Raji (cell line): Measurements from ENCODE around the gene TRAP1.

Source experiments
- POLR2A ChIP-seq: IDR thresholded peaks from 2 replicates; pipeline ENCODE4 v1.6.1; 2011; ENCODE audit warnings: low read depth, low read length, control low read depth; ENCODE audit not compliant: insufficient read depth

The TRAP1 gene

GRCh38 chr16:3696425-3697218 is 20.7 kb downstream of the TRAP1 start:
- no peak for TF ChIP-seq POLR2A

GRCh38 chr16:3695610-3696369 is 21.5 kb downstream of the TRAP1 start:
- TF ChIP-seq POLR2A = no peak

GRCh38 chr16:3694051-3694450 is 23.3 kb downstream of the TRAP1 start:
- no peak for TF ChIP-seq POLR2A

GRCh38 chr16:3691761-3692160 is 25.6 kb downstream of the TRAP1 start:
- TF ChIP-seq POLR2A = no peak

DNA sequence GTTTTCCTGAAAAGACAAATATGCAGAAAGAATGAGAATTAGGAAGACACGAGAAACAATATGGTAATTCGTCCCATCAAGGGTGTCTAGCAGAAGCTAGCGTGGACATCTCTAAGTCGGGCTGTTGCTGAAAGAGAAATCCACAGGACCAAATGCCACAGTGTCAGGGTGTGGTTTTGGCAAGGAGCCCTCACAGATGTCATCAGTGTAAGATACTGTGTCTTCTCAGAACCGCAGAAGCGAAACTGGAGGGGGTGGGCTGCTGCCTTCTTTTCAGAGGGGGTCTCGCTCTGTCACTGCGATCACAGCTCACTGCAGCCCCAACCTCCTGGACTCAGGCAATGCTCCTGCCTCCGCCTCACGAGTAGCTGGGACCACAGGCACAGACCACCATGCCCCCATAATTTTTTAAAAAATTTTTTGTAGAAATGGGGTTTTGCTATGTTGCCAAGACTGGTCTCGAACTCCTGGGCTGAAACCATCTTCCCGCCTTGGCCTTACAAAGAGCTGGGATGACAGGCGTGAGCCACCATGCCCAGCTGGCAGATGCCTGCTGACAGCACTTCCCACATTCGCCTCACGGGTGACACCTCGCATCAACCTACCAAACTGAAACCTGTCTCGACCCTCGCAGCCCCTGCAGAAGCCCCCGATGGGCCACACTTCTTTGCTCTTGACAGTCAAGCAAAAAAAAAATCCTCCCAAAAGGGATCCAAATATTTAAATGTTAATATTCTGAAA is 26.2 kb downstream of the TRAP1 start:
- no peak for TF ChIP-seq POLR2A

- TF ChIP-seq POLR2A = no peak
These were observed 26.8 kb downstream of the TRAP1 start for GRCh38 chr16:3690470-3690928.

DNA sequence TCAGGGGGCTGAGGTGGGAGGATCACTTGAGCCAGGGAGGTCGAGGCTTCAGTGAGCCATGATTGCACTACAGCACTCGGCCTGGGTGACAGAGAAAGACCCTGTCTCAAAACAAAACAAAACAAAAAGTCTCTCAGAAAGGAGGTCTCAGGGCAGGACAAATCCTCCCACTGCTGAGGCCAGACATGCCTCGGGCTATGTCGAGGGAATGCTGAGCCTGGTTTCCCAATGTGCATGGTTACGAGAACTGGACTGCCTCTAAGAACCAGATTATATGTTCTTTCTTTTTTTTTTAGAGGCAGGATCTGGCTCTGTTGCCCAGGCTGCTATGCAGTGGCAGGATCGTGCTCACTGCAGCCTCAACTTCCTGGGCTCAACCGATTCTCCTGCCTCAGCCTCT is 27.6 kb downstream of the TRAP1 start:
- no peak for TF ChIP-seq POLR2A

DNA sequence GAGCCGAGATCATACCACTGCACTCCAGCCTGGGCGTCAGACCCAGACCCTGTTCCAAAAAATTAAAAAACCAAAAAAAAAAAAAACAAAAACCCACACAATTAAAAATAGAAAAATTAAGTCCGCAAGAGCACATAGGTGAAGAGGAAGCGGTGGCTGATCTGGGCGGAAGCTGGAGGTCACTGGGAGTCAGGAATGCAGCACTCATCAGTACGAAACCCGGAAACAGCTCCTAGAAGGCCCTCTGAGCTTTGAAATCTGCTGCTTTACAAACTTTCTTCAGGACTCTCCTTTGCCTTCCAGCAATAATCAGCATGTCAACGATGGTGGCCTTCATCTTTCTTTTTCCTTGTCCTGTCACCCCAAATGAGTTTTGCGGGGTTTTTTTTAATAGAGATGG is 29.5 kb downstream of the TRAP1 start:
- no peak for TF ChIP-seq POLR2A

DNA sequence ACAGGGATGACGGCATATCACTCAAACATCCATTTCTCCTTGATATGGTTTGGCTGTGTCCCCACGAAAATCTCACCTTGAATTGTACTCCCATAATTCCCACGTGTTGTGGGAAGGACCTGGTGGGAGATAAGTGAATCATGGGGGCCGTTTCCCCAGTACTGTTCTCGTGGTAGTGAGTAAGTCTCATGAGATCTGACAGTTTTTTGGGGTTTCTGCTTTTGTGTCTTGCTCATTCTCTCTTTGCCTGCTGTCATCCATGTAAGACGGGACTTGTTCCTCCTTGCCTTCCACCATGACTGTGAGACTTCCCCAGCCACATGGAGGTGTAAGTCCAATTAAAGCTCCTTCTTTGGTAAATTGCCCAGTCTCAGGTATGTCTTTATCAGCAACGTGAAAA is 30.3 kb downstream of the TRAP1 start:
- no peak for TF ChIP-seq POLR2A

- no peak for TF ChIP-seq POLR2A
These were observed 36.1 kb downstream of the TRAP1 start for GRCh38 chr16:3681206-3681605.

DNA sequence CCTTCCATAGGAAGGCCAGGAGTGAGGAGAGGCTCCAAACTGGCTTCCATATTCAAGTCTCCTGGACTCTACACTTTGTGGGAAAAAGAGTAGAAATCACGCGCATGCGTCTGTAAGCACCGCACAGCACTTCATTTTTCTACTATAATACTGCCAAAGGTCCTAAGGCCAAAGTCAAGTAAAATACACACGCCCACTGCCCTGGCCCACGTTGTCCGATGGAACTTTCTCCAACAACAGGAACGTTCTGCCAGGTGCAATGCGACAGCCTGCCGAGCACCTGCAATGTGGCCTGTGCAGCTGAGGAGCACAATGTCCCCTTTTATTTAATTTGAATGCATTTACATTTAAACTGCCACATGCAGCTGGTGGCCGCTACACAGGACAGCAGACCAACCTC is 39.3 kb downstream of the TRAP1 start:
- no peak for TF ChIP-seq POLR2A

GRCh38 chr16:3675601-3676130 is 41.7 kb downstream of the TRAP1 start:
- no peak for TF ChIP-seq POLR2A

DNA sequence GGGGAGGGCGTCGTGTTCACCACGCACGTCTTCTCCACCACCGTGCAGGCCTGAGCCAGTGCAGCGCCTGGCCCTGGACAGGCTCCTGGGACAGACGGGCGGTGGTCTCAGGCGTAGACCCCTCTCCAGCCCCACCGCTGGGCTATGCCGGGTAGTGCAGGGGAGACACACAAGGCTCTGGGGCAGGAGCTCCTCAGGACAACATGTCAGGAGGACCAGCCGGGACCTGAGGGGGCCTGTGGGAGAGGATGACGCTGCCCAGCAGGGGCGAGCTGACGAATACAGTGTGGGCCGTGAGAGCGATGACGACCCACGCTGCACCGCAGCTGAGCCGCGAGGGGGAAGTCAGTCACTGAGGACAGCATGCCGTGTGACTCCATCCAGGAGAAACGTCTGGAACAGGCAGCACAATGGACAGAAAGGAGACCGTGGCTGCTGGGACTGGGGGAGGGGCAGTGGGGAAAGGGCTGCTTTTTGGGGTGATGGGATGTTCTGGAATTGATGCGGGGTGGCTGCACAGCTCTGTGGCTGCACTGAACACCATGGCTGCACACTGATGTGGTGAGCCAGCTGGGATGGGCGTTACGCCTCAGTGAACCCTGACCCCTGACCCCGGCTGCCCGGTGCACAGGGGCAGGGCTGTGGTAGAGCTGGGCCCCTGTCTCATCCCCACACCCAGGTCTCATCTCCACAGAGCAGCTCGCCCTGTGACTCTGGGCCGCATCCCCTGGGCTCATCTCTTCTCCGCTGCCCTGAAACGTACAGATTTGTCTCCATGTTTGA is 42.6 kb downstream of the TRAP1 start:
- TF ChIP-seq POLR2A = no peak

DNA sequence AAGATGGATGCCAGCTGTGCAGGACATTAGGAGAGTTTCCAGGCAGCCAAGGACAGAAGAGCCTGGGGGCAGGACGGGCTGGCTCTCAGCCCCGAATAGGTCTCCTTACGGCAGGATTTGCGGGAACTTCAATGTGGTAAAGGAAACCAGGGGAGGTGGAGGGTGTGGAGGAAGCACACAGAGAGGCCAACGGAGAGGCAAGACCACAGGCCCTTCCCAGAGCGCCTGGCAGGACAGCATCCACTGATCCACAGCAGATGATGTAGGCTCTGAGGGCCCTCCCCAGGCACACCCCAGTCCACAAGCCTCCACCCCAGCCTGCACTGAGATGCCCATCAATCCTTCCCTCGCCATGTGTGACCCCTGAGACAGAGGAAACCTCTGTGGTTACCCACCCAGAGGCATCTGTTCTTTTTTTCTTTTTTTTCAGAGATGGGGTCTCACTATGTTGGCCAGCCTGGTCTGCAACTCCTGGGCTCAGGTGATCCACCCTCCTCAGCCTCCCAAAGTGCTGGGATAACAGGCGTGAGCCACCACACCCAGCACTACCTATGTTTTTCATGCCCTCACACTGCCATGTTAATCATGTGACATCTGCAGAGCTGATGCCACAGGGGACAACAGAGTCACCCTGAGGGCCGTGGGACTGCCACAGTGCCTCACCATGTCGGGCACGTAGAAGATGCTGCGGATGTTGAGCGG is 43.5 kb downstream of the TRAP1 start:
- no peak for TF ChIP-seq POLR2A

DNA sequence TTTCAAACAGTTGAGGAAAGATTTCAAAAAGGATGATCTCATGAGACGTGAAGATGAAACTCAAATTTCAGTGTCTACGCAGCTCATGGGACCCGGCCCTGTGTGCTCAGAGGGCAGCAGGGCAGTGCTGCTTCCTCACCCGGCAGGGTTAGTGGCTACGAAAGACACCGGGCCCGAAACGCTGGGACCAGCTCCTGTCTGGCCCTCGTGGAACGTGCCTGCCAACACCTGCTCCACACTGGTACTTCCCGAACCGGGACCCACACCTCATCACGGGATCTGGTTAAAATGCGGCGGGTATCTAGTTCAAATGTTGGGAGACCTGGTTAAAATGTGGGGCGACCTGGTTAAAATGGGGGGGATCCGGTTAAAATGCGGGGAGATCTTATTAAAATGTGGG is 44.1 kb downstream of the TRAP1 start:
- no peak for TF ChIP-seq POLR2A
